OCI-LY7 (cell line): ENCODE data around the gene POC1B. TPM values are rescaled to one million over a fixed set of nuclear protein-coding genes. Genes with fewer than 3 reads are reported as not detected.
"Not testable (repeated sequence)": the region's sequence is repeated elsewhere in the genome, so short reads cannot be mapped to it uniquely, and the experiment has no call there.

Experiments used
- BruUV-seq: library from RNA; stranded (reverse); fragments of 400-500 nt; replicated peaks from 2 replicates; lab custom pipeline; 2021; lab: Mats Ljungman, UMichigan
- CTCF ChIA-PET: fragments of 300-600 bp; sonication (Branson Sonifier 250); formaldehyde crosslinking; loops from one replicate; lab custom pipeline; 2022; ENCODE audit warnings: antibody characterized with exemption; ENCODE audit not compliant: unreplicated experiment; lab: Charles Lee
- POLR2A ChIA-PET: fragments of 300-600 bp; sonication (Branson Sonifier 250); formaldehyde crosslinking; loops from one replicate; lab custom pipeline; 2022; ENCODE audit warnings: antibody characterized with exemption; lab: Charles Lee
- DNase-seq: peaks from one replicate; pipeline ENCODE4 v3.0.0-alpha.2; 2015; ENCODE audit warnings: low spot score
- H2AFZ ChIP-seq: fragments of 200-600 bp; sonication (generic), shearing (Covaris generic); 2 replicates; pipeline ENCODE4 v1.6.1; 2014; ENCODE audit warnings: mild to moderate bottlenecking, antibody characterized with exemption, low read length, moderate library complexity
- H3K27ac ChIP-seq: fragments of 200-600 bp; sonication (generic); 2 replicates; pipeline ENCODE4 v1.5.1; 2014; ENCODE audit warnings: mixed run types, low read depth, mild to moderate bottlenecking, moderate library complexity, low read length, inconsistent platforms; ENCODE audit not compliant: poor library complexity, severe bottlenecking
- H3K36me3 ChIP-seq: fragments of 200-600 bp; sonication (generic); 2 replicates; pipeline ENCODE4 v1.6.1; 2014; ENCODE audit warnings: mild to moderate bottlenecking, antibody characterized with exemption, low read length, moderate library complexity, mixed read lengths; ENCODE audit not compliant: insufficient read depth
- H3K4me1 ChIP-seq: fragments of 200-600 bp; sonication (generic); 2 replicates; pipeline ENCODE4 v1.5.1; 2014; ENCODE audit warnings: mild to moderate bottlenecking, low read length; ENCODE audit not compliant: insufficient read depth, poor library complexity, severe bottlenecking
- H3K4me2 ChIP-seq: fragments of 200-600 bp; sonication (generic); 2 replicates; pipeline ENCODE4 v1.6.1; 2014; ENCODE audit warnings: mild to moderate bottlenecking, low read length
- H3K4me3 ChIP-seq: fragments of 200-600 bp; sonication (generic); 2 replicates; pipeline ENCODE4 v1.5.1; 2014; ENCODE audit warnings: mild to moderate bottlenecking, low read depth, low read length; ENCODE audit not compliant: poor library complexity, severe bottlenecking
- H3K79me2 ChIP-seq: fragments of 200-600 bp; sonication (generic); 2 replicates; pipeline ENCODE4 v1.6.1; 2016; ENCODE audit warnings: low read depth, mild to moderate bottlenecking, low read length, moderate library complexity, mixed read lengths; ENCODE audit not compliant: insufficient read depth
- H3K9me2 ChIP-seq: fragments of 200-600 bp; sonication (generic); 2 replicates; pipeline ENCODE4 v1.6.1; 2016; ENCODE audit warnings: mild to moderate bottlenecking, low read length, mixed read lengths; ENCODE audit not compliant: insufficient read depth
- H3K9me3 ChIP-seq: fragments of 200-600 bp; sonication (generic); 2 replicates; pipeline ENCODE4 v1.6.1; 2014; ENCODE audit warnings: mild to moderate bottlenecking, mixed run types, low read length, mixed read lengths
- H4K20me1 ChIP-seq: fragments of 200-600 bp; sonication (generic); 2 replicates; pipeline ENCODE4 v1.6.1; 2014; ENCODE audit warnings: mild to moderate bottlenecking, antibody characterized with exemption, low read length, moderate library complexity, mixed read lengths; ENCODE audit not compliant: insufficient read depth
- EZH2phosphoT487 ChIP-seq: fragments of 200-600 bp; sonication (generic); IDR thresholded peaks from 2 replicates; pipeline ENCODE4 v1.6.1; 2018; ENCODE audit warnings: low read depth, borderline replicate concordance, mild to moderate bottlenecking, mixed run types, antibody characterized with exemption, low read length, moderate library complexity, mixed read lengths
- intact Hi-C: fragments of 100-400 bp; cut with micrococcal nuclease; formaldehyde crosslinking; loops from one replicate; pipeline ENCODE4 v1.10.0; 2022; ENCODE audit not compliant: unreplicated experiment
- total RNA-seq, 2 experiments: library from RNA; depleted of rRNA in 1 of 2; stranded (reverse); fragments of >200 nt in 1 of 2; shearing (Covaris generic) in 1 of 2; gene quantifications; 2 replicates each; pipeline ENCODE4 v1.2.3, GENCODE V29; 2014 to 2022
- TF ChIP-seq, protein P1 (sequence below): fragments of 200-600 bp; sonication (generic); conservative IDR thresholded peaks from 2 replicates; pipeline ENCODE4 v1.5.1; 2014; ENCODE audit warnings: mild to moderate bottlenecking, antibody characterized with exemption, low read length, moderate library complexity, mixed read lengths

Gene POC1B
- total RNA-seq, 2 experiments from 2014 or later = 28.9 to 30.9 TPM

DNA sequence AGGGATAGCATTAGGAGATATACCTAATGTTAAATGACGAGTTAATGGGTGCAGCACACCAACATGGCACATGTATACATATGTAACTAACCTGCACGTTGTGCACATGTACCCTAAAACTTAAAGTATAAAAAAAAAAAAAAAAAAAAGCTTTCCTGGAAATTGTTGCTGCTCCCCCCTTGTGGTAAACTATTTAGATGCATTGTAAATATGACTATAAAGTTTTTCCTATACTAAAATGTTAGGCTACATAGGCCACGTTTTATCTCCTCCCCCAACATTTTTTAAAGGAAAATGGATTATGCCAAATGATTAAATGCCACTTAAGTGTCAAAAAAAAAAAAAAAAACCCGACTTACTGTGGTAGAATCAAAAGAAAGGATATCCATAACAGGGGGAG is 66.6 kb downstream of the POC1B start:
- H3K4me3 ChIP-seq, H3K79me2 ChIP-seq, H3K27ac ChIP-seq, H3K9me3 ChIP-seq, BruUV-seq, H3K4me1 ChIP-seq, H3K36me3 ChIP-seq, H2AFZ ChIP-seq, DNase-seq, H3K9me2 ChIP-seq, CTCF ChIA-PET, H4K20me1 ChIP-seq, H3K4me2 ChIP-seq, intact Hi-C loops: not testable (repeated sequence)
- TF ChIP-seq, protein P1, sequence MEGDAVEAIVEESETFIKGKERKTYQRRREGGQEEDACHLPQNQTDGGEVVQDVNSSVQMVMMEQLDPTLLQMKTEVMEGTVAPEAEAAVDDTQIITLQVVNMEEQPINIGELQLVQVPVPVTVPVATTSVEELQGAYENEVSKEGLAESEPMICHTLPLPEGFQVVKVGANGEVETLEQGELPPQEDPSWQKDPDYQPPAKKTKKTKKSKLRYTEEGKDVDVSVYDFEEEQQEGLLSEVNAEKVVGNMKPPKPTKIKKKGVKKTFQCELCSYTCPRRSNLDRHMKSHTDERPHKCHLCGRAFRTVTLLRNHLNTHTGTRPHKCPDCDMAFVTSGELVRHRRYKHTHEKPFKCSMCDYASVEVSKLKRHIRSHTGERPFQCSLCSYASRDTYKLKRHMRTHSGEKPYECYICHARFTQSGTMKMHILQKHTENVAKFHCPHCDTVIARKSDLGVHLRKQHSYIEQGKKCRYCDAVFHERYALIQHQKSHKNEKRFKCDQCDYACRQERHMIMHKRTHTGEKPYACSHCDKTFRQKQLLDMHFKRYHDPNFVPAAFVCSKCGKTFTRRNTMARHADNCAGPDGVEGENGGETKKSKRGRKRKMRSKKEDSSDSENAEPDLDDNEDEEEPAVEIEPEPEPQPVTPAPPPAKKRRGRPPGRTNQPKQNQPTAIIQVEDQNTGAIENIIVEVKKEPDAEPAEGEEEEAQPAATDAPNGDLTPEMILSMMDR = 0 out of 2 replicates have a peak, but pooled peaks have one; percentile 21
- POLR2A ChIA-PET = interaction anchor here (0.7 to 0.9 kb wide), 3 partner anchors 112 to 440 kb away, joined by 3 to 5 read pairs (median 3); no protein-coding TSS in a partner anchor

DNA sequence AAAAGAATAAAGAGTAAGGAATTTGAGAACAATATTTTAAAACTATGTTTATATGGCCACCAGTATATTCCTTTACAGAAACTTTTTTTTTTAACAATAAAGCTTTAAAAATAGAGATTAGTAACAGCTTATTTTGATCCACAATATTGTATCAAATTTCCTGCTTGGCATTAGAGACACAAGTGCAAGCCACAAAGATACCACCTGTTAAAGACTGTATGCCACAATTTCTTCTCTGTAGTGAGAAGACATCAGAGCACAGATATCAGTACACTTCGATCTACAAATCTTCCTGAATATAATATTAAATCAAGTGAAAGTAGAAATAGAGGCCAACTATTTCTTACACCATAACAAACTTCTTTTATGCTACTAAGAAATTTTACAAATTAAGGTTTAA is 69.3 kb downstream of the POC1B start:
- Histone ChIP-seq H2AFZ (no peak overlapping the region), H3K4me2 (no peak overlapping the region), H3K79me2 (no peaks in the 10 kb centered on the region), H3K4me3 (no peak overlapping the region), H3K27ac (no peak overlapping the region), H3K9me3 (no peaks in the 10 kb centered on the region), H3K4me1 (no peaks in the 10 kb centered on the region), H4K20me1 (no peaks in the 10 kb centered on the region), H3K36me3 (no peaks in the 10 kb centered on the region), H3K9me2 (no peaks in the 10 kb centered on the region)
- POLR2A ChIA-PET = no interaction called here
- TF ChIP-seq EZH2phosphoT487 = no peak
- TF ChIP-seq, protein P1 = no peak
- no TSS peak for BruUV-seq
- intact Hi-C loops = no loop called here
- CTCF ChIA-PET = no interaction called here
- DNase-seq = no peak

DNA sequence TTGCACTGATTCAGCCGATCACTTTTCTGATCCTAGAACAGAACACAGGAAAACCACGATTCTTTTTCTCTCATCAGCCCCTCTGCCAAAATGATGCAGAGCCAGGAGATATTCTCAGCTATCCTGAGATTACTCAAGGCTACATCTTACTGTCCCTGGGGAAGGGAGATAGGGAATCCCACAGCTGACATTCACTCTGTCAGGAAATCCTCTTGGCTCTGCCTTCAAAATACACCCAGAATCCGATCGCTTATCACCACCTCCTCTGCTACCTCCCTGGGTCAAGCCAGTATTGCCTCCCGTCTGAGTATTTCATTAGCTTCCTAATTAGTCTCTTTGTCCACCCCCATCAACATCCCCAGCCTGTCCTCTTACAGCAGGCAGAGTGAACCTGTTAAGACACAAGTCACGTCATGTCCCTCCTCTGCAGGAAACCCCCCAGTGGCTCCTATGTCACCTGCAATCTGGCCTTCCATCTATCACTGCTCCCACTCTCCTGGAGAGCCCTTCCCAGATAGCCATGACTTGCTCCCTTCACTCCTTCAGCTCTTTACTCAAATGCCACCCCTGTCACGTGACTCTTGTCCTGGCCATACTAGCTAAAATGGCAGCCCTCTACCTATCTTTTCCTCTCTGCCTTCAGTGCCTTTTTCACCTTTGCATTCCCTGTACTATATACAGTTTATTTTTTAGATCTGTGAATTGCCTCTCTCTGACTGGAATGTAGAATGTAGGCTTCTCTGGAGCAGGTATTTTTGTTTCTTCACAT is 71.6 kb downstream of the POC1B start:
- BruUV-seq = no TSS peak
- Histone ChIP-seq H3K4me2 (no peak overlapping the region), H3K4me1 (no peaks in the 10 kb centered on the region), H2AFZ (no peak overlapping the region), H3K4me3 (no peak overlapping the region), H3K36me3 (no peaks in the 10 kb centered on the region), H3K79me2 (no peaks in the 10 kb centered on the region), H3K27ac (no peak overlapping the region), H4K20me1 (no peaks in the 10 kb centered on the region), H3K9me2 (no peaks in the 10 kb centered on the region), H3K9me3 (no peaks in the 10 kb centered on the region)
- ChIA-PET CTCF (no interaction called here), POLR2A (no interaction called here)
- TF ChIP-seq EZH2phosphoT487 = no peak
- TF ChIP-seq, protein P1 = no peak
- no peak for DNase-seq
- intact Hi-C loops = no loop called here
